DOHH2 (cell line): ENCODE results near the gene KIF13A.

Experiments
- CTCF ChIP-seq: fragments of 200-600 bp; sonication (generic); IDR thresholded peaks from one replicate; pipeline ENCODE4 v1.5.1; 2014; ENCODE audit warnings: antibody characterized with exemption, mild to moderate bottlenecking, low read depth, low read length; ENCODE audit not compliant: poor library complexity, severe bottlenecking
- EZH2phosphoT487 ChIP-seq: fragments of 200-600 bp; sonication (generic); IDR thresholded peaks from 2 replicates; pipeline ENCODE4 v1.6.1; 2017; ENCODE audit warnings: borderline replicate concordance, mild to moderate bottlenecking, antibody characterized with exemption, low read length, moderate library complexity, mixed read lengths

- TF ChIP-seq CTCF (no peak), EZH2phosphoT487 (no peak)
These were observed 273.3 kb downstream of the KIF13A start for GRCh38 chr6:17714177-17714576.
